SK-N-MC (cell line): ENCODE measurements around the gene KIAA1671.

Source experiments
- EZH2 ChIP-seq: fragments of 200-600 bp; sonication (generic); IDR thresholded peaks from one replicate; pipeline ENCODE4 v1.6.1; 2017; ENCODE audit warnings: antibody characterized with exemption
- POLR2AphosphoS5 ChIP-seq: IDR thresholded peaks from 2 replicates; pipeline ENCODE4 v1.6.1; 2012; ENCODE audit warnings: mild to moderate bottlenecking, low read depth, low read length, borderline replicate concordance

GRCh38 chr22:24978308-24978707 is 25.8 kb downstream of the KIAA1671 start:
- TF ChIP-seq POLR2AphosphoS5 (no peak), EZH2 (no peak)
